SU-DHL-6 (cell line): ENCODE data around the gene C4BPB.

ENCODE experiments used
- H2AFZ ChIP-seq: fragments of 200-600 bp; sonication (generic); 2 replicates; pipeline ENCODE4 v1.6.1; 2014; ENCODE audit warnings: low read depth, mild to moderate bottlenecking, moderate library complexity, mixed read lengths, antibody characterized with exemption, low read length; ENCODE audit not compliant: severe bottlenecking
- H3F3A ChIP-seq: fragments of 200-600 bp; shearing (Covaris generic); 2 replicates; pipeline ENCODE4 v1.6.0; 2016; ENCODE audit warnings: antibody characterized with exemption, mild to moderate bottlenecking; ENCODE audit not compliant: insufficient read depth
- H3K27ac ChIP-seq: fragments of 200-600 bp; sonication (generic); 2 replicates; pipeline ENCODE4 v1.5.1; 2016; ENCODE audit warnings: low read depth, mild to moderate bottlenecking, low read length, moderate library complexity, mixed read lengths
- H3K27me3 ChIP-seq: fragments of 200-600 bp; sonication (generic), shearing (Covaris generic); 2 replicates; pipeline ENCODE4 v1.6.0; 2014; ENCODE audit warnings: mild to moderate bottlenecking, low read length
- H3K36me3 ChIP-seq: fragments of 200-600 bp; sonication (generic); 2 replicates; pipeline ENCODE4 v1.6.1; 2014; ENCODE audit warnings: mild to moderate bottlenecking, low read length, mixed read lengths
- H3K4me2 ChIP-seq: fragments of 300-600, 200-600 bp; shearing (Covaris generic), sonication (generic); 2 replicates; pipeline ENCODE4 v1.6.0; 2014; ENCODE audit warnings: low read length, low read depth, mild to moderate bottlenecking; ENCODE audit not compliant: poor library complexity, severe bottlenecking
- H3K4me3 ChIP-seq: fragments of 200-600 bp; sonication (generic); 2 replicates; pipeline ENCODE4 v1.5.1; 2014; ENCODE audit warnings: antibody characterized with exemption, low read length, mild to moderate bottlenecking, mixed read lengths; ENCODE audit not compliant: insufficient read depth, poor library complexity, severe bottlenecking
- H3K79me2 ChIP-seq: fragments of 200-600 bp; sonication (generic); 2 replicates; pipeline ENCODE4 v1.6.1; 2014; ENCODE audit warnings: mild to moderate bottlenecking, low read length, moderate library complexity; ENCODE audit not compliant: insufficient read depth
- H3K9ac ChIP-seq: fragments of 200-600 bp; sonication (generic); 2 replicates; pipeline ENCODE4 v1.7.0; 2014; ENCODE audit warnings: mild to moderate bottlenecking, low read length
- H3K9me2 ChIP-seq: fragments of 200-600 bp; sonication (generic); replicated peaks from 2 replicates; pipeline ENCODE4 v1.6.1; 2014; ENCODE audit warnings: low read length; ENCODE audit not compliant: insufficient read depth
- H3K9me3 ChIP-seq: fragments of 200-600 bp; sonication (generic); 2 replicates; pipeline ENCODE4 v1.6.1; 2014; ENCODE audit warnings: low read length, mixed read lengths; ENCODE audit not compliant: insufficient read depth
- H4K20me1 ChIP-seq: fragments of 200-600 bp; sonication (generic); 2 replicates; pipeline ENCODE4 v1.6.1; 2014; ENCODE audit warnings: low read depth, mild to moderate bottlenecking, antibody characterized with exemption, low read length, moderate library complexity, mixed read lengths
- CTCF ChIP-seq: fragments of 200-600 bp; sonication (generic); IDR thresholded peaks from one replicate; pipeline ENCODE4 v1.5.1; 2017; ENCODE audit warnings: antibody characterized with exemption, mild to moderate bottlenecking, low read length, moderate library complexity; ENCODE audit not compliant: insufficient read depth, poor library complexity, severe bottlenecking
- EZH2phosphoT487 ChIP-seq: fragments of 200-600 bp; sonication (generic), shearing (Covaris generic); conservative IDR thresholded peaks from 2 replicates; pipeline ENCODE4 v1.6.1; 2018; ENCODE audit warnings: mild to moderate bottlenecking, antibody characterized with exemption, low read length, moderate library complexity, mixed read lengths

Gene C4BPB

DNA sequence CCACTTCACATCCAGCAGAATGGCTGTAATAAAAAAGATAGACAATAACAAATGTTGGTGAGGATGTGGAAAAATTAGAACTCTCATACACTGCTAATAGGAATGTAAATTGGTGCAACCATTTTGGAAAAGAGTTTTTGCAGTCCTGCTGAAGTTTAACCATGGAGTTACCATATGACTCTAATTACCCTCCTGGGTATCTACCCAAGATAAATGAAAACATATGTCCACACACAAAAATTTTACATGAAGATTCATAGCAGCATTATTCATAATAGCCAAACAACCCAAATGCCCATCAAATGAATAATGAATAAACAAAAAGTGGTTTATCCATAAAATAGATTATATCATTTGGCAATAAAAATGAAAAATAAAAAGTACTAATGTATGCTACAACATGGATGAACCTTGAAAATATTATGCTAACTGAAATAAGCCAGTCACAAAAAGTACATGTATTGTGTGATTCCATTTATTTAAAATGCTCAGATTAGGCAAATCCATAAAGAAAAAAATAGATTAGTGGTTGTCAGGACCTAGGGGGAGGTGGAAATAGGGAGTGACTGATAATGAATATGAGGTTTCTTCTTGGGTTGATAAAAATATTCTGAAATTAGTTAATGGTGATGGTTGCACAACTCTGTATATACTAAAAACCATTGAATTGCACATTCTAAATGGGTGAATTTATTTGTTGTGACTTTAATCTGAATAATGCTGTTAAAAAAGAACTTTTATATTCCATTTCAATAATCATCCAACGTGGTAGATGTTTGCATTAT lies 41.8 kb downstream of the C4BPB start:
- Histone ChIP-seq H3K9me3 (peaks cover 5% of the 10 kb centered on the region; the same call in 1 of the 2 replicates), H3K4me2 (no peak overlapping the region), H3F3A (no peaks in the 10 kb centered on the region), H3K27ac (no peak overlapping the region), H3K27me3 (no peaks in the 10 kb centered on the region), H4K20me1 (no peaks in the 10 kb centered on the region), H3K36me3 (no peaks in the 10 kb centered on the region), H2AFZ (no peak overlapping the region), H3K9ac (no peak overlapping the region), H3K9me2 (no peaks in the 10 kb centered on the region), H3K4me3 (no peak overlapping the region), H3K79me2 (no peaks in the 10 kb centered on the region)
- TF ChIP-seq CTCF (no peak), EZH2phosphoT487 (no peak)

- no peaks in the 10 kb centered on the region for H4K20me1 ChIP-seq
- no peak overlapping the region for H3K9ac ChIP-seq
- no peak overlapping the region for H2AFZ ChIP-seq
- no peaks in the 10 kb centered on the region for H3K79me2 ChIP-seq
- TF ChIP-seq CTCF = no peak
- TF ChIP-seq EZH2phosphoT487 = no peak
- H3K9me2 ChIP-seq = no peaks in the 10 kb centered on the region
- no peak overlapping the region for H3K27ac ChIP-seq
- H3K9me3 ChIP-seq = peaks cover 5% of the 10 kb centered on the region; the same call in 1 of the 2 replicates
- H3K36me3 ChIP-seq = no peaks in the 10 kb centered on the region
- H3K4me2 ChIP-seq = no peak overlapping the region
- no peak overlapping the region for H3K4me3 ChIP-seq
- no peaks in the 10 kb centered on the region for H3F3A ChIP-seq
- H3K27me3 ChIP-seq = no peaks in the 10 kb centered on the region
Observed at GRCh38 chr1:207131163-207131562, 42.5 kb downstream of the C4BPB start.

DNA sequence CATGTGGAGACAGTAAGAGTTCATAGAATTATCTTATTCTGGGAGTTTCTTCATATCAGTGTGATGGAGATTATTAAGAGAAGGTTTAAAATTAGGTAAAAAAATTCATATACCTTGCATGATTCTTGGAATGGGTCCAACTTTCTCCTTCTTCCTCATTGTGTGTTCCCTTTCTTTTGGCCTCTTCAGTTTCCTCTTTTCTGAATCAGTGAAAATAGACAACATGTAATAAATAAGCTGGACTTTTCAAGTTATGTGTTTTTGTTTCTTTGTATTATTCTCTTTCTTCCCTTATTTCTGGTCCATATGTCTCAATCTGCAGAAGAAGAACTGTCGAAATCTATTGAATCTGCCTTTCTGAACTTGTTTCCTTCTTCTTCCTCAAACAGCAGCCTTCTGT lies 45.9 kb downstream of the C4BPB start:
- H3K9ac ChIP-seq = no peak overlapping the region
- no peaks in the 10 kb centered on the region for H3K36me3 ChIP-seq
- H3K79me2 ChIP-seq = no peaks in the 10 kb centered on the region
- H3K9me3 ChIP-seq = no peaks in the 10 kb centered on the region
- TF ChIP-seq CTCF (no peak), EZH2phosphoT487 (no peak)
- no peaks in the 10 kb centered on the region for H3F3A ChIP-seq
- H3K27me3 ChIP-seq = no peaks in the 10 kb centered on the region
- H3K27ac ChIP-seq = no peak overlapping the region
- H4K20me1 ChIP-seq = no peaks in the 10 kb centered on the region
- no peak overlapping the region for H2AFZ ChIP-seq
- no peak overlapping the region for H3K4me3 ChIP-seq
- H3K4me2 ChIP-seq = no peak overlapping the region
- no peaks in the 10 kb centered on the region for H3K9me2 ChIP-seq
